Memory B cell (primary cell): ENCODE data around the gene LIMS2.

Experiments
- ATAC-seq: fragments of 150-1000 bp; cut with Tn5 transposase; 2 replicates; pipeline ENCODE4 v1.10.0; 2021; ENCODE audit warnings: low read depth, mild to moderate bottlenecking, moderate library complexity
- DNase-seq, 2 donors: peaks; one replicate each; pipeline ENCODE4 v3.0.0; 2022; ENCODE audit warnings: low spot score in 2 of 2
- H3K27ac Mint-ChIP-seq: one replicate; pipeline ENCODE4 v1.8.0; 2022; ENCODE audit warnings: mild to moderate bottlenecking, moderate library complexity, mixed read lengths
- H3K27me3 Mint-ChIP-seq: one replicate; pipeline ENCODE4 v1.8.0; 2022; ENCODE audit warnings: mixed read lengths
- H3K36me3 Mint-ChIP-seq: one replicate; pipeline ENCODE4 v1.8.0; 2022; ENCODE audit warnings: mild to moderate bottlenecking, mixed read lengths
- H3K4me1 Mint-ChIP-seq: one replicate; pipeline ENCODE4 v1.8.0; 2022; ENCODE audit warnings: mixed read lengths
- H3K4me3 Mint-ChIP-seq: one replicate; pipeline ENCODE4 v1.8.0; 2022; ENCODE audit warnings: mild to moderate bottlenecking, moderate library complexity, mixed read lengths
- H3K9me3 Mint-ChIP-seq: one replicate; pipeline ENCODE4 v1.8.0; 2022; ENCODE audit warnings: mixed read lengths

The LIMS2 gene

DNA sequence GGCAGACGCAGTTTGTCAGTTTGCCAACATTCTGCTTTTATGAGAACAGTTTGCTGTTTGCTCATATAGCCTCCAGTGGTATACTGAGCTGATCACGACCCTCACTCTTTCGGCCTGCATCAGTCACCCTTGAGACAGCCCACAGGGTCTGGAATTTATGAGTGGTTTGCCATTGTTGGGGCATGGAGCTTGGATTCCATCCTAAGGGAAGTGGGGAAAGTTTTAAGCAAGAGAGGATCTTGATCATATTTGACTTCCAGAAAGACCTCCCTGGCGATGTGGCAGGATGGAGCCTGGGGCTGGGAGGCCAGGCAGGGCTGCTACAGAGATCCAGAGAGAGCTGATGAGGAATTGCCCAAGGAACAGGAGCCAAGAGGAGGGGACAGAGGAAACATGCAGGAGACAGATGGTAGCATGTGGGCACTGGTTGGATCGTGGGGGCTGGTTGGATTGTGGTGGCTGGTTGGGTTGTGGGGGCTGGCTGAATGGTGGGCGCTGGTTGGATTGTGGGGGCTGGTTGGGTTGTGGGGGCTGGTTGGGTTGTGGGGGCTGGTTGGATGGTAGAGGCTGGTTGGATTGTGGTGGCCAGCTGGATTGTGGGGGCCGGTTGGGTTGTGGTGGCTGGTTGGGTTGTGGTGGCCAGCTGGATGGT is 56.7 kb downstream of the LIMS2 start:
- ATAC-seq (no peak), DNase-seq (peak in 1 of 2 donors; percentile 6)
- Mint-ChIP-seq H3K27ac (no peak overlapping the region), H3K4me1 (peaks cover 30% of the 10 kb centered on the region), H3K27me3 (no peaks in the 10 kb centered on the region), H3K36me3 (no peaks in the 10 kb centered on the region), H3K4me3 (peak overlapping the region; percentile 61), H3K9me3 (no peaks in the 10 kb centered on the region)

DNA sequence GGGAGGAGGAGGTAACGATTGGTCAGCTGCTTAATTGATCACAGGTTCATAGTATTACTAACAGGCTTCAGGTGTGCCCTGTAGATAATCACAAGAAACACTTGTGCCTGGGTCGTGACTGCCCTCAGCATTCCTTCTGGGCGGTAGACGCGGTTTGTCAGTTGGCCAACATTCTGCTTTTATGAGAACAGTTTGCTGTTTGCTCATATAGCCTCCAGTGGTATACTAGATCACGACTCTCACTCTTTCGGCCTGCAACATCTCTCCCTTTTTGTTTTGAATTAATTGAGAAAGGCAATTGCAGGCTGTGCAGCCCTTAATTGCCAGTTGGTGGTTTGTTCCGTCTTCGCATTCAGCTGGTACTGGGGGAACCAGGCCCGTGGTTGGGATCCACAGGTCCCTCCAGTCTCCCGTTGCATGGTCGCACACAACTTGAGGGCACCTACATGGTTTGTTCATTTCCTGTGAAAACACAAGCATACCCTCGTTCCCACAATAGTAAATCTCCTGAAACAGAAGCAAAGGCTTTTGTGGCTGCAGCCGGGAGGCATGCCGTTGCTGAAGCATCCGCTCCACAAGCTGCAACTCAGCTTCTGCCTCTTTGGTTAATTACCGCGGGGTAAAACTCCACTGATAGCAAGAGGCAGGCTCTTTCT is 59.7 kb downstream of the LIMS2 start:
- peaks cover 5% of the 10 kb centered on the region for H3K36me3 Mint-ChIP-seq
- H3K27me3 Mint-ChIP-seq: no peaks in the 10 kb centered on the region
- peak in 1 of 2 donors; percentile 7 for DNase-seq
- H3K9me3 Mint-ChIP-seq: peaks cover 5% of the 10 kb centered on the region
- peaks cover 18% of the 10 kb centered on the region for H3K4me1 Mint-ChIP-seq
- no peak overlapping the region for H3K27ac Mint-ChIP-seq
- no peak for ATAC-seq
- no peak overlapping the region for H3K4me3 Mint-ChIP-seq

DNA sequence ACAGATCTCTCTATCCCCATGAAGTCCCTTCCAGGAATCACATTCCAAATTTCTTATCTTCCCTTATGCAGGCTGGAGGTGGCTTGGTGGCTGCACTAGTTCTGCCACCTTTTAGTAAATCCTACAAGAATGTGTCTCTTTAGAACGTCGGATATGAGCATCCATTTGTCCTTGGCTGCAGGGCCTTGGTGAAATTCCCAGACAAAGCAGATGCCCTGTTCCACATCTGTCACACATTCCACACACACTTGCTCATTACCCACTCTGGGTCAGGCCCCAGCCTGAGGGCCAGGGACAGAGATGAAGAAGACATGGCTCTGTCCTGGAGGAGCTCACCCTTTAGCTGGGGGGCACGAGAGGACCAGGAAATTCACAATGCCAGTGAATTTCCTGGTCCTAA is 60.6 kb downstream of the LIMS2 start:
- Mint-ChIP-seq H3K4me1 (peaks cover 16% of the 10 kb centered on the region), H3K27ac (no peak overlapping the region), H3K27me3 (no peaks in the 10 kb centered on the region), H3K9me3 (peaks cover 5% of the 10 kb centered on the region), H3K36me3 (peaks cover 5% of the 10 kb centered on the region), H3K4me3 (no peak overlapping the region)
- DNase-seq (no peak), ATAC-seq (no peak)

DNA sequence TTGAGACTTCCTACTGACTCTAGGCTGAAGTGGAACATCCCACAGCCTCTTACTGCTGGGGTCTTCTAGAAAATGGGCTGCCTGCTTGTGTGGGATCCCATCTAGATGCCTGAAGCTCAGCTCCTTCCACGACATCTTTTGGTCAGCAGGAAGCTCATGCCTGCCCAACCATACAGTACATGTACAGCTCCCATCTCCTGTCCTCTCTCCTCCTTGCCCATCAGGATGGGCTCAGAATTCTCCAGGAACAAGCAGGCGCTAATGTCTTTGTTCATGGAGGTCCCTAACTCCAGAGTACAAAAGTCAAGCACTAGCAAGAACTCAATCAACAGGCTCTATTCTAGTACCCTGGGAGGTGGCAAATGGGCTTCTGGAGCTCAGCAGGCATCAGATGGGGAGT is 61.1 kb downstream of the LIMS2 start:
- ATAC-seq (no peak), DNase-seq (no peak)
- no peak overlapping the region for H3K4me3 Mint-ChIP-seq
- peaks cover 5% of the 10 kb centered on the region for H3K9me3 Mint-ChIP-seq
- no peaks in the 10 kb centered on the region for H3K27me3 Mint-ChIP-seq
- H3K4me1 Mint-ChIP-seq: peaks cover 12% of the 10 kb centered on the region
- peaks cover 5% of the 10 kb centered on the region for H3K36me3 Mint-ChIP-seq
- no peak overlapping the region for H3K27ac Mint-ChIP-seq

DNA sequence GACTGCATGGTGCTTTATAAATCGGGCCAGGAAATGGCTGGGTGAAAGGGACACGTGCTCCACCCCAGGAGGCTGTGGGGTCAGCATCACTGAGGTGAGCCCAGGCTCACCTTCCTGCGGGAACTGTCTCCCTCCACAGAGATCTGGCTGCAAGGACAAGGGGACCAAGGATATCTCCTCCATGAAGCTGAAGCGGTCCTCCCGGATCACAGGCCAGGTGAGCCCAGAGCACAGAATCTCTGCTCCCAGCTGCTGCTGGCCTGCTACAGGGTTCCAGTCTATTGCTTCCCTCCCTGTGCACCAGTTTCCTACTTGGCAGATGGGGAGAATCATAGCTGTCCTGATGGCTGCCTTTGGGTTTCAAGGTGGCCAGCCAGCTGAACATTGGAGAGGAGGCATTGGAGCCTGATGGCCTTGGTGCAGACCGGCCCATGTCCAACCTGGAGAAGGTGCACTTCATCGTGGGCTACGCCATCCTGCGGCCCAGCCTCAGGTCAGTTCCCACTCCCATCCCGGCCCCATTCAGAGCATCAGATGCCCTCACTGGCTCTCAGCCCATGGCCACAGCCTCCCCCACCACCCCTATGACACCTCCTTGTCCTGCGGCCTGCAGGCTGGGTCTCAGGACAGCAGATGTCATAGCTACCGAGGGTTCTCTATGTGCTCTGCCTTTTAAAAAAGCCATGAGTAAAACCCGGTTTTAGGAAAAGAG is 63.1 kb downstream of the LIMS2 start:
- Mint-ChIP-seq H3K27ac (no peak overlapping the region), H3K27me3 (no peaks in the 10 kb centered on the region), H3K36me3 (peaks cover 5% of the 10 kb centered on the region), H3K4me3 (no peak overlapping the region), H3K9me3 (peaks cover 5% of the 10 kb centered on the region), H3K4me1 (peaks cover 9% of the 10 kb centered on the region)
- ATAC-seq (no peak), DNase-seq (no peak)

DNA sequence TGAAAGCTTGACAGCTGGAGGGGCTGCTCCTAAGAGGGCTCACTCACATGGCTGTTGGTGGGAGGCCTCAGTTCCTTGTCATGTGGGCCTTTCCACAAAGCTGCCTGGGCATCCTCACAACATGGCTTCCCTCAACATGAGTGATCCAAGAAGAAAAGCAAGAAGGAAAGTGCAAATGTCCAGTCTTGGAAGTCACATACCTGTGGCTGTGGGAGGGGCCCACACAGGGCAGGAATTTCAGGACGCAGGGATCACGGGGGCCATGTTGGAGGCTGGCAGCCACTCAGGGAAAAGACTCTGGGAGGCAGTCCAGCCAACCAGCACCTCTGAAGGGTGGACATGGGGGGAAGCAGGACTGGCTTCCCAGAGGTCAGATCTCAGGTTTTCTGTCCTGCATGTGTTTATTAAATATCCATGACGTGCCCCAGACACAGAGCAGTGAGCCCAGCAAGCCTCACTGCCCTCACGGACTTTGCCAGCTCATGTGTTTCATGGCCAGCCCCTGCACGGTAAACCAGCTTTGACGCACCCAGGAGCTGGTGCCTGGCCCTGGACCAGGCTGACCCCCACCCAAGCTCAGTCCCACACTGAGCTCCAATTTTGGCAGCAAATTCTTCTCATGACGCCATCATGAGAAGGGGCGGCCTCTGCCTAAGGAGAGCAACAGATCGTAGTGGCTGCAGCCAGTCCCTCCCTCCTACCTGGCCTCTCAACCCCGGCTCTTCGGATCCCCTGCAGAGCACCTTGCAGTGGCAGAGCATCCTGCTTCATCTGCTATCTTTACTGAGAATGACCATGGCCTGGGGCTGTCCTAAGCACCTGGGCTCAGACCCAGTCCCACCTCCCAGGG is 64.0 kb downstream of the LIMS2 start:
- DNase-seq (no peak), ATAC-seq (no peak)
- Mint-ChIP-seq H3K36me3 (peaks cover 5% of the 10 kb centered on the region), H3K27me3 (peaks cover 2% of the 10 kb centered on the region), H3K4me1 (peaks cover 17% of the 10 kb centered on the region), H3K9me3 (peaks cover 5% of the 10 kb centered on the region), H3K4me3 (no peak overlapping the region), H3K27ac (no peak overlapping the region)

DNA sequence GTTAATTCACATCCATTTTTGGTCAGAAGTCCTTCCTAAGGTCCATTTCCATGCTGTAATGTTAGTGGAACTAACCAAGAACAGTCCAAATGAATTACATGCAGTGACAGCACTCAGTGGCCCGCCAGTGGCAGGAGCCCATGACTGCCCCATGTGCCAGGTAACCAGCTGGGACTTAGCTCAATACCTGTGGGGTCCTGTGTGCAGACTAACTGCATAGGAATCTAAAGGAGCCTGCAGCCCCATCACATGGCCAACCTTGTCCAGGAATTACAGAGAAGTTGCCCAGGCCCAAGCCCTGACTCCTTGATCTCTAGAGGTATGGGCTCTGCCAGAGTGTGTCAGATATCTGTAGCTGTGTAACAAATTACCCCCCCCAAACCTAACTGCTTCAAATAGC is 64.8 kb downstream of the LIMS2 start:
- DNase-seq: no peak
- ATAC-seq: no peak
- H3K9me3 Mint-ChIP-seq: peaks cover 5% of the 10 kb centered on the region
- no peak overlapping the region for H3K27ac Mint-ChIP-seq
- no peak overlapping the region for H3K4me3 Mint-ChIP-seq
- peaks cover 24% of the 10 kb centered on the region for H3K4me1 Mint-ChIP-seq
- H3K36me3 Mint-ChIP-seq: peaks cover 5% of the 10 kb centered on the region
- peaks cover 2% of the 10 kb centered on the region for H3K27me3 Mint-ChIP-seq

DNA sequence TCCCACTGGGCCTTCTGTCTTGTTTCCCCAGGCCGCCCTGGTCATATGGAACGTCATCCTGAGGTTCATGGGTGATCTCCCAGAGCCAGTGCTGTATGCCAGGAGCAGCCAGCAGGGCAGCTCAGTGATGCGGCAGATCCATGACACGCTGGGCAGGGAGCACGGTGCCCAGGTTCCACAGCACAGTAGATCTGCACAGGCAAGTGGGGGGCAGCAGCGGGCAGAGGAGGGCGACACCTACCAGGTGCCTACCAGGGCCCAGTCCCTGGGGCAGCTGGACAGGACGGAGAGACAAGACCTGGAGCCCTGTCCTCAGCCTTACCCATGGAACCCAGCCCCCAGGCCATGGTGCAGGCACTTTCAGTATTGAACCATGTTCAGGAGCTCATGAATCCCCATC is 65.5 kb downstream of the LIMS2 start:
- ATAC-seq: no peak

DNA sequence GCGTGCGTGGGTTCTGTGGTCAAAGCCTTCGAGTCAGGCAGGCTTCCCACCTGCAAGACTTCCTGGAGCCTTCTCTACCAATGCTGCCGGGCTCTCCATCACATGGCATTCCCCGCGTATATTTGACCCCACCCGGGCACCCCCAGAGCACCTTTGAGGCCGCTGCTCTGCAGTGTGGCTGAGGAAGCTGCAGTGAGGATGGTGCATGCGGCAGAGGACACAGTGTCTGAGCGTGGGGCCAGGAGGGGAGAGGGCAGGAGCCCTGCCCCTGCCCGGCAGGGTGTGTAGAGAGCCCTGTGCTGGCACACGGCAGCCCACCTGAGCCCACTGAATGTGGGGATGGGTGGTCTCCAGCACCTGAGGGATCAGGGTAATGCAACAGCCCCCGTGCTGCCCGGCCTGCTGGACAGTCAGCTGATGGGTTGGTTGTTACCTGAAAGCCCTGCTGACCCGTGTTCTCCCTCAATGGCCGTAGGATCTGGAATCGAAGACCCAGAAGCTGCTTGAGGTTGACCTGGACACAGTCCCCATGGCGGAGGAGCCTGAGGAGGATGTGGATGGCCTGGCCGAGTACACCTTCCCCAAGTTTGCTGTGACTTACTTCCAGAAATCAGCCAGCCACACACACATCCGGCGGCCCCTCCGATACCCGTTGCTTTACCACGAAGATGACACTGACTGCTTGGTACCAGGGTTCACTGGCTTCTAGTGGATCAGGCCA is 66.1 kb downstream of the LIMS2 start:
- no peak for ATAC-seq

More for the DNA sequence above, 65.5 kb downstream of the LIMS2 start:
- no peak for DNase-seq
- Mint-ChIP-seq H3K36me3 (peaks cover 5% of the 10 kb centered on the region), H3K27me3 (peaks cover 2% of the 10 kb centered on the region), H3K4me1 (peaks cover 27% of the 10 kb centered on the region), H3K27ac (no peak overlapping the region), H3K4me3 (no peak overlapping the region), H3K9me3 (peaks cover 5% of the 10 kb centered on the region)

DNA sequence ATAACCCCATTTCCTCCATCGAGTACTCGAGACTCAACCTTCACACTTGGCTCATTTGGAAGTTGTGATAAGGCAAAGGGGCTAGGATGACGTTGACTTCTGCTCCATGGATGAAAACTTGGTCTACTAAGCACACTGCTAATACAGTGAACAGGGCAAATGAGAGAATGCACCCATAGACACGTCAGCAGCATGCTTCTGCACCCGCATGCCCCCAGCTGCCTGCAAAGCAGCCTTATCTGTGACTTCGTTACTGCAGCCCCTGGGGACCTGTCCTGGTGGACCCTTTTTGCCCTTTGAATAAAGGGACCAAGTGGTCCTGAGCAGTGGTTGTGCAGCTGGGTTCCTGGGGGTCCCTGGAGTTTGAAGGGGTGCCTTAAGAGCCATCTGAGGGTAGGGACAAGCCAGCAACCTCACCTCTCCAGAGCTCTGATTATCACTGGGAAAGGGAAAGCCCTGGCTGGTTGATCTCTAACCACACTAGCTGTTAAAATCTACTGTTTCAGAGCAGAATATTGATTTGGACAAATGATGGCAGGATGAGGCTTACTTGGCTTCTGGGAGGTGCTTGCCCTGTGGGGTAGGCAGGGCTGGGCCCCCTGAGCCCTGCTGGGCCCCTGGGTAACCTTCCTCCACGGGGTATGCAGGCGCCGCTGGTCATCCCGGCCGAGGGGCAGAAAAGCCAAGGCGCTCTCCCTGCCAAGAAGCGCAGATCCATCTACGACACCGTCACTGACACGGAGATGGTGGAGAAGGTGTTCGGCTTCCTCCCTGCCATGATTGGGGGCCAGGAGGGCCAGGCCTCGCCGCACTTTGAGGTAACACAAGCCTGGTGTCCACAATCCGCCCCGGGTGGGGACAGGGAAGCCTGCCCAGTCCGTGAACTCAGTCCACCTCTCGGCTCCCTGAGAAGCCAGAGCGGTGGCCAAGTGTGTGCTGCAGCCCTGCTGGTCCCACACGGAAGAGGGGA is 67.0 kb downstream of the LIMS2 start:
- peaks cover 4% of the 10 kb centered on the region for H3K9me3 Mint-ChIP-seq
- H3K27me3 Mint-ChIP-seq: peaks cover 2% of the 10 kb centered on the region
- no peak overlapping the region for H3K4me3 Mint-ChIP-seq
- ATAC-seq (no peak), DNase-seq (no peak)
- peaks cover 5% of the 10 kb centered on the region for H3K36me3 Mint-ChIP-seq
- H3K4me1 Mint-ChIP-seq: peaks cover 27% of the 10 kb centered on the region
- no peak overlapping the region for H3K27ac Mint-ChIP-seq

More for the DNA sequence above, 66.1 kb downstream of the LIMS2 start:
- H3K27me3 Mint-ChIP-seq: peaks cover 2% of the 10 kb centered on the region
- H3K9me3 Mint-ChIP-seq: peaks cover 5% of the 10 kb centered on the region
- peaks cover 5% of the 10 kb centered on the region for H3K36me3 Mint-ChIP-seq
- no peak for DNase-seq
- peaks cover 27% of the 10 kb centered on the region for H3K4me1 Mint-ChIP-seq
- no peak overlapping the region for H3K27ac Mint-ChIP-seq
- H3K4me3 Mint-ChIP-seq: no peak overlapping the region

DNA sequence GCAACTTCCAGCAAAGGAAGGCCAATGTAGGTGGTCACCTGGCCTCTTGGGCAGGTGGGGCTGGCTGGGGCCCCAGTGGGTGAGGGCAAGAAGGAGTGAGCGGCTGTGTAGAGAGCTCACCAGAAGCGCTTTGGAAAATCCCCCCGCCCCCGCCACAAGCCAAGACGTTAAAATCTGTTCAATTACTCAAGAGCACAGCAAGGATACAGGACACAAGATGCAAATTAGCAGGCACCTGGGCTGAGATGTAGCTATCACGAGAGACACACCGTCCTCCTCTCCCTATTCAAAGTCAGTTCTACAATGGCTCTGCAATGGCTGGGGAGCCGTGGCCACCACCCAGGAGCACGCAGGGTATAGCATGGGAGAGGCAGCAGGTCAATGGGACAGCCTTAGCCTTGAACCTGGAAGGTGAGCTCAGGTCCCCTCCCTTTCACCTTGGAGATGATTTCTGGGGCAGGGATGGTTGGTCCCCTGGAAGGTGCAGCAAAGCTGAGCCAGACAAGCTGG is 67.9 kb downstream of the LIMS2 start:
- Mint-ChIP-seq H3K9me3 (peaks cover 1% of the 10 kb centered on the region), H3K4me1 (peaks cover 27% of the 10 kb centered on the region), H3K36me3 (peaks cover 4% of the 10 kb centered on the region), H3K4me3 (no peak overlapping the region), H3K27ac (no peak overlapping the region), H3K27me3 (peaks cover 2% of the 10 kb centered on the region)
- ATAC-seq (no peak), DNase-seq (no peak)

DNA sequence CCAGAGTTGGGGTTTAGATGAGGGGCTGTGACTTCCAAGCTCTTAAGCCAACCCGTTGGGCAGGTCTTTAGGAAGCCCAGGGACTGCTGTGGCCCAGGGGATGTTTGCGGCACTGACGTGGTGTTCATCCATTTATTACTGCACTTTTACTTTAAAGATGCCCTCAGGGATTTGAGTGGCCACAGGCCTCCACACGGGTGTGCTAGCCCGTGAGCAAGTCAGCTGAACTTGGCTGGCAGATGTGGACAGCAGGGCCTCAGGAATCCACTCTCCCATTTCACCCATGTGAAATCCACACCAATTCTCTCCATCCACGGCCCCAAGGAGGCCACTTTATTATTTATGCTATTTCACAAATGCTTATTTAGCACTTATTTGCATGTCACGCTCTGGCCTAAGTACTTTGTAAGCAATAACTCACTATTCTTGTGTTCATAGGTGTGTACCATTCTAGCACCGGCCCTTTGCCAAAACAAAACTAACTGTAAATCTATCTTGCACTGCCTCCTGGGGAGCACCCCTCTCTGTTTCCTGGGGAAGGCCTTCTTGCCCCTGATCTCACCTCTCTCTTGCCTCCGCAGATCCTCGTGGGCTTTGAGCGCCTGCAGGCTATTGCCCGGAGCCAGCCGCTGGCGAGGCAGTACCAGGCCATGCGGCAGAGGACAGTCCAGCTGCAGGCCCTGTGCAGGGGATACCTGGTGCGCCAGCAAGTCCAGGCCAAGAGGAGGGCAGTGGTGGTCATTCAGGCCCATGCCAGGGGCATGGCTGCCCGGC is 68.5 kb downstream of the LIMS2 start:
- H3K4me3 Mint-ChIP-seq: no peak overlapping the region
- peaks cover 2% of the 10 kb centered on the region for H3K27me3 Mint-ChIP-seq
- H3K9me3 Mint-ChIP-seq: peaks cover 5% of the 10 kb centered on the region
- H3K4me1 Mint-ChIP-seq: peaks cover 27% of the 10 kb centered on the region
- DNase-seq: no peak
- peaks cover 4% of the 10 kb centered on the region for H3K36me3 Mint-ChIP-seq
- H3K27ac Mint-ChIP-seq: no peak overlapping the region
- no peak for ATAC-seq
